Measurements from ENCODE around the gene BGN.

BGN gene

GRCh38 chrX:153494061-153494460, 719 bp upstream of the BGN start:
- peak overlapping the region; percentile 12 for H3K4me3 ChIP-seq (ENCODE audit: low read depth, low read length)
- in situ Hi-C loops (cut with HindIII; ENCODE audit: low sequenced_read_pairs): no loop called here
- no peak for DNase-seq (ENCODE audit: low read depth)
- TF ChIP-seq CTCF (IDR thresholded peaks at IDR 0.05; ENCODE audit: low read depth, low read length, missing control alignments): no peak

DNA sequence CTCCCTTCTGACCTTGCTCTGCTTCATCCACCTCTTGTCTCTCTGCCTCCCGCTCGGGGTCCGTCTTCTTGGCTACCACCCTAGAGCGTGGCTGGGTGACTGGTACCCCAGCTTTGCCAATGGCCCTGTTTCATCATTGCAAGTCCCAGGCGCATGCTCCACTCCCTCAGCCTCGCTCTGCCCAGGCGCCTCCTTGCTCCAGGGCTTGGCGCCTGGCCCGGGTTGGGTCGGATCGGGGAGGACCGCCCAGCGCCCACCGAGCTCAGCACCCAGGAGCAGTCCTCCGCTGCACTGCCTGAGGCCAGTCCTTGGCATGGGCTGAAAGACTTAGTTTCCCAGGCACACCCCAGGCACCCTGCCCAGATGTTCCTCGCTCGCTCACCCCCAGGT, 577 bp downstream of the BGN start:
- DNase-seq (ENCODE audit: low read depth): no peak
- TF ChIP-seq CTCF (IDR thresholded peaks at IDR 0.05; ENCODE audit: low read depth, low read length, missing control alignments): no peak
- in situ Hi-C loops (cut with HindIII; ENCODE audit: low sequenced_read_pairs): no loop called here
- peak overlapping the region; percentile 51 for H3K4me3 ChIP-seq (ENCODE audit: low read depth, low read length)

GRCh38 chrX:153495903-153496589, 1.3 kb downstream of the BGN start:
- in situ Hi-C loops (cut with HindIII; ENCODE audit: low sequenced_read_pairs): no loop called here
- DNase-seq (ENCODE audit: low read depth): no peak
- H3K4me3 ChIP-seq (ENCODE audit: low read depth, low read length): peak overlapping the region; percentile 51
- no peak for TF ChIP-seq CTCF (IDR thresholded peaks at IDR 0.05; ENCODE audit: low read depth, low read length, missing control alignments)

DNA sequence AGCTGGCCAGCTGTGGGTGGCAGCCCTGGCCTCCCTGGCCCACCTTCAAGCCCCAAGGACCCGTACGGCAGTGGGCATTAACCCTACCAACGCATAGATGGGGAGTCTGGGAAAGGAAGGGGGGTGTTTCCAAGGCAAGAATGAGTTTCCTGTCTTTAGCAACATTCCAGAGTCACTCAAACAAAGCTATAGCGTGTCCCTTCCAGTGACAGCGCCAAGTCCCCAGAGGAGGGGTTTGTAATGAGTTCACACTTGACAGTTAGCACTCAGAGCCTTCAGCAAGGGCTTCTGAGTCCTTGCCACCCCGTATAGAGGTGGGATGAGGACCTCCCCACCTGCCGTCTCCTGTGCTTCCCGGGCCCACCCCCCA, 1.8 kb downstream of the BGN start:
- TF ChIP-seq CTCF (IDR thresholded peaks at IDR 0.05; ENCODE audit: low read depth, low read length, missing control alignments): no peak
- no peak for DNase-seq (ENCODE audit: low read depth)
- peak overlapping the region; percentile 51 for H3K4me3 ChIP-seq (ENCODE audit: low read depth, low read length)
- in situ Hi-C loops (cut with HindIII; ENCODE audit: low sequenced_read_pairs): no loop called here

GRCh38 chrX:153498453-153498852, 3.7 kb downstream of the BGN start:
- DNase-seq (ENCODE audit: low read depth): no peak
- in situ Hi-C loops (cut with HindIII; ENCODE audit: low sequenced_read_pairs): no loop called here
- TF ChIP-seq CTCF (IDR thresholded peaks at IDR 0.05; ENCODE audit: low read depth, low read length, missing control alignments): no peak
- no peak overlapping the region for H3K4me3 ChIP-seq (ENCODE audit: low read depth, low read length)

DNA sequence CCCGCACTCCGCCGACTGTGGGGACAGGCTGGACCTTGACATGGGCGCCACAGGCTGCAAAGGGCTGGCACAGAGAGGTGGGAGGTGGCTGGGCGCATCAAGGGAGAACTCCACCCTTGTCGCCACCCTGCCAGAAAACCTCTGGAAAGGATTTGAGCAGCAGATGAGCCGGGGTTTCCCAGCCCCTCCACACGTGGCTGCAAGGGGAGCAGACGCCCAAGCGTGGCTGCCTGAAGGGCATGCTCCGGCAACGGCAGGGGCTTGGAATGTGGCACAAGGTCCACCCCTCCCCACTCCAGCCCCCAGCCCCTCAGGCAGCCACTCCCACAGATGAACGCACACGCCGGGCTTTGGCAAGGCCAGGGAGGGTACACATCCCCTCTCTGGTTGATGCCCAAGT, 4.6 kb downstream of the BGN start:
- no peak for TF ChIP-seq CTCF (IDR thresholded peaks at IDR 0.05; ENCODE audit: low read depth, low read length, missing control alignments)
- peak overlapping the region; percentile 14 for H3K4me3 ChIP-seq (ENCODE audit: low read depth, low read length)
- in situ Hi-C loops (cut with HindIII; ENCODE audit: low sequenced_read_pairs): no loop called here
- DNase-seq (ENCODE audit: low read depth): no peak

Measured in astrocyte of the cerebellum (primary cell).